ENCODE measurements around the gene ZNF566.
A peak's percentile ranks its signal among the peaks of the same experiment; 100 is the strongest.

The ZNF566 gene

DNA sequence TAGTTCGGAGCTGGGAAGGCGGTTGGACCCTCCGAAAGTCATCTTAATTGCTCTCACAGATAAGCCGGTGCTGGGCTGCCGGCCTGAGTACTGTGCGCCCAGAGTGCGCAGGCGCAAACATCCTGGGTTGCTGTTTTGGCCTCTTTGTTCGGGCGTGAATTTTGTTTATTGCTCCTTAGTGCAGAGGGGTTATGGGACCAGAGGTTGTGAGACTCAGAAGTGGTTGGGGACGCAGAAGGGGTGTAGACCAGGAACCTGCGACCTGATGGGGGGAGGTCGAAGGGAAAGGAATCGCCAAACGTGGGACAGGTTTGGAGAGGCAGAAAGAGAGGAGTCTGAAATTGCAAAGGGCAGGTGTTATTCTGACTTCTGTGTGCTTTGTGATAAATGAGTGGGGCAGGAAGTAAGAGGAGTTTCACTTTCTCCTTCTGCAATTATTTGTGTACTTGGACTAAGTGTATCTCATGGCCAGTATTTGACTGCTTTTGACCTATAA lies 607 bp upstream of the ZNF566 start:
- peak overlapping the region; percentile 90 for H3K27ac ChIP-seq
- TF ChIP-seq ZFX (IDR thresholded peaks at IDR 0.05) = no peak
- TF ChIP-seq, protein P1, sequence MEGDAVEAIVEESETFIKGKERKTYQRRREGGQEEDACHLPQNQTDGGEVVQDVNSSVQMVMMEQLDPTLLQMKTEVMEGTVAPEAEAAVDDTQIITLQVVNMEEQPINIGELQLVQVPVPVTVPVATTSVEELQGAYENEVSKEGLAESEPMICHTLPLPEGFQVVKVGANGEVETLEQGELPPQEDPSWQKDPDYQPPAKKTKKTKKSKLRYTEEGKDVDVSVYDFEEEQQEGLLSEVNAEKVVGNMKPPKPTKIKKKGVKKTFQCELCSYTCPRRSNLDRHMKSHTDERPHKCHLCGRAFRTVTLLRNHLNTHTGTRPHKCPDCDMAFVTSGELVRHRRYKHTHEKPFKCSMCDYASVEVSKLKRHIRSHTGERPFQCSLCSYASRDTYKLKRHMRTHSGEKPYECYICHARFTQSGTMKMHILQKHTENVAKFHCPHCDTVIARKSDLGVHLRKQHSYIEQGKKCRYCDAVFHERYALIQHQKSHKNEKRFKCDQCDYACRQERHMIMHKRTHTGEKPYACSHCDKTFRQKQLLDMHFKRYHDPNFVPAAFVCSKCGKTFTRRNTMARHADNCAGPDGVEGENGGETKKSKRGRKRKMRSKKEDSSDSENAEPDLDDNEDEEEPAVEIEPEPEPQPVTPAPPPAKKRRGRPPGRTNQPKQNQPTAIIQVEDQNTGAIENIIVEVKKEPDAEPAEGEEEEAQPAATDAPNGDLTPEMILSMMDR (conservative IDR thresholded peaks at IDR 0.05) = no peak

DNA sequence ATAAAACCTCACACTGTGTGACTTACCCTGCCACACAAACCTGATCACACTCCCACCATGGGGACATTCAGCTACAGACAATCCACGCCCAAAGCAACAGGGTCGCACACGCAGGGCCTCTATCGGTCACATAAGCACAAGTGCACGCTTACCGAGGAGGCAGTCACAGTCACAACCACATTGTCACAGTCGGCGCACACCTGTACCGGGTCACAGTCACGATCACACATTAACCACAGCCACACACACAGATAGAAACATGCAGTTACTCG lies 579 bp downstream of the ZNF566 start:
- TF ChIP-seq, protein P1 (conservative IDR thresholded peaks at IDR 0.05) = no peak; the same call in none of the 2 replicates
- no peak for TF ChIP-seq ZFX (IDR thresholded peaks at IDR 0.05)
- peak overlapping the region; percentile 90 for H3K27ac ChIP-seq

DNA sequence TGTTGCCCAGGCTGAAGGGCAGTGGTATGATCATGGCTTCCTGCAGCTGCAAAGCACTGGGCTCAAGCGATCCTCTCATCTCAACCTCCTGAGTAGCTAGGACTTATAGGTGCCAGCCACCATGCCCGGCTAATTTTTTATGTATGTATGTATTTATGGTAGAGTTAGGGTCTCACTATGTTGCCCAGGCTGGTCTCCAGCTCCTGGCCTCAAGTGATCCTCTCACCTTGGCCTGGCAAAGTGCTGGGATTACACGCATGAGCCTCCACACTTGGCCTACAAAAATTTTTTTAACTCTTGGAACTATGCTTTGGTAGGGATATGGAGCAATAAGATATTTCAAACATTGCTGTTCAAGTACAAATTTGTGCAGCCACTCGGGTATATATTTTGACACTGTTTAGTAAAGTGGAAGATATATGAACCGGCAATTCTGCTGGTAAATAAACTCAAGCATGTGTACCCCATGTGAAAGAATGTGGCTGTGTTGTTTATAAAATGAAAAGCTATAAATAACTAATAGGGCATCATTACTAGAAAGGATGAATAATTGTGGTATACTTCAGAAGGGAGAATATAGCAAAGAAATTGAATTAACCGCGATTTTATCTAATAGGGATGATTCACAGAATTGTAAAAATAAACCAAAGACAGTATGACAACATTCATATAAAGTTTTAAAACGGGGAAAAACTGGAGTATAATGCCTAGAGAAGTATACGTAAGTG lies 1.1 kb downstream of the ZNF566 start:
- TF ChIP-seq ZFX (IDR thresholded peaks at IDR 0.05) = no peak
- TF ChIP-seq, protein P1 (conservative IDR thresholded peaks at IDR 0.05) = no peak
- peak overlapping the region; percentile 90 for H3K27ac ChIP-seq

DNA sequence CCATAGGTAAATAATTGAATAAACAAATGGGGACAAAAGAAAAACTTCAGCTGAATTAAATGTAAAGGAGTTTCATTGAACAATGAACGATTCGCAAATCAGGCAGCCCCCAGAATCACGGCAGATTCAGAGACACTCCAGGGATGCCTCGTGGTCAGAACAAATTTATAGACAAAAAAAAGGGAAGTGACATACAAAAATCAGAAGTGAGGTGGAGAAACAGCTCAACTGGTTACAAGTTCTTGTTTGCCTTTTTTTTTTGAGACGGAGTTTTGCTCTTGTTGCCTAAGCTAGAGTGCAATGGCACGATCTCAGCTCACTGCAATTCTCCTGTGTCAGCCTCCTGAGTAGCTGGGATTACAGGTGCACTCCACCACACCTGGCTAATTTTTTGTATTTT lies 5.7 kb downstream of the ZNF566 start:
- TF ChIP-seq, protein P1 (conservative IDR thresholded peaks at IDR 0.05) = no peak
- no peak for TF ChIP-seq ZFX (IDR thresholded peaks at IDR 0.05)
- H3K27ac ChIP-seq = no peak overlapping the region

DNA sequence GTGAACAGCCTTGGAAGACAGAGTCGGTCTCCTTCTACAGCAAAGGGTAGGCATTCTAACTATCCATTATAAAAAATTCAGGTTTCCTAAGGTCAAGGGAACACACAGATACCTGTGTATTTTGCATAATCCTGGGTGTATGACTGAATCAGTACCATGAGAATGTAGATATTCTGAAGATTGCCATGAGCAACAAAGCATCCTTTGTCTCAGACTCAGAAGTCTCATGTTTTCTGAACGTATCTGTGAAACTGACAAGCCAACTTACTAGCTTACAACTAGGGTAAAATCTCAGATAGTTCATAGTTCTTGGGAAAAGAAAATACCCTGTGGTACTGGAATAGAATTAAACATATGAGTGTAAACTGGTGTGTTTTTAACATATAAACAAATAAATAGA lies 6.5 kb downstream of the ZNF566 start:
- TF ChIP-seq ZFX (IDR thresholded peaks at IDR 0.05) = no peak
- TF ChIP-seq, protein P1 (conservative IDR thresholded peaks at IDR 0.05) = no peak
- no peak overlapping the region for H3K27ac ChIP-seq

DNA sequence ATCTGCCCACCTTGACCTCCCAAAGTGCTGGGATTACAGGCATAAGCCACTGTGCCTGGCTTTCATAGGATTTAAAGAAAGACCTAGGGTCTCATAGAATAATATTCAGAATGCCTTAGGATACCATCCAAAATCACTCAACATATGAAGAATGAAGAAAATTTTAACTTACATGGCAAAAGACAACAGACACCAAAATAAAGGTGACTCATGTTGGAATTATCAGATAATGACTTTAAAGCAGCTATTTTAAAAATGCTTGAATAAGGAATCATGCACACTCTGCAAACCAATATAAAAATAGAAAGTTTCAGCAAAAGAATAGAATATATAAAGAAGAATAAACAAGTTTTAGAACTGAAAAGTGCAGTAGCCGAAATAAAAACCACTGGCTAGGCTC lies 29.3 kb downstream of the ZNF566 start:
- no peak overlapping the region for H3K27ac ChIP-seq

DNA sequence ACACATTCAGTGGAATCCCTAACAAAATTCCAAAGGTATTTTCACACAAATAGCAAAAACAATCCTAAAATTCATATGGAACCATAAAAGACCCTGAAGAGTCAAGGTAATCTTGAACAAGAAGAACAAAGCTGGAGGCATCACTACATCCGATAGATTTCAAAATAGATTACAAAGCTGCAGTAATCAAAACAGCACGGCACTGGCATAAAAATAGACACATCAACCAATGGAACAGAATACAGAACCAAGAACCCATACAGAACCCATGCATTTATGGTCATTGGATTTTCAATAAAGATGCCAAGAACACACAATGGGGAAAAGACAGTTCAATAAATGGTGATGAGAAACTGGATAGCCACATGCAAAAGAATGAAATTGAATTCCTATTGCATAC lies 32.5 kb downstream of the ZNF566 start:
- no peak overlapping the region for H3K27ac ChIP-seq
- TF ChIP-seq, protein P1 (conservative IDR thresholded peaks at IDR 0.05) = no peak
- no peak for TF ChIP-seq ZFX (IDR thresholded peaks at IDR 0.05)

More for the DNA sequence above, 29.3 kb downstream of the ZNF566 start:
- TF ChIP-seq, protein P1 (conservative IDR thresholded peaks at IDR 0.05) = no peak
- no peak for TF ChIP-seq ZFX (IDR thresholded peaks at IDR 0.05)
